22Rv1 (cell line): ENCODE results near the gene UTP11.

Experiments
- ZFX ChIP-seq: fragments of 450-650 bp; IDR thresholded peaks from 2 replicates; pipeline ENCODE4 v1.6.1; 2017; ENCODE audit warnings: antibody characterized with exemption, borderline replicate concordance
- TF ChIP-seq, protein P1 (sequence below): fragments of 450-650 bp; IDR thresholded peaks from 2 replicates; pipeline ENCODE4 v1.5.1; 2017; ENCODE audit warnings: mild to moderate bottlenecking

DNA sequence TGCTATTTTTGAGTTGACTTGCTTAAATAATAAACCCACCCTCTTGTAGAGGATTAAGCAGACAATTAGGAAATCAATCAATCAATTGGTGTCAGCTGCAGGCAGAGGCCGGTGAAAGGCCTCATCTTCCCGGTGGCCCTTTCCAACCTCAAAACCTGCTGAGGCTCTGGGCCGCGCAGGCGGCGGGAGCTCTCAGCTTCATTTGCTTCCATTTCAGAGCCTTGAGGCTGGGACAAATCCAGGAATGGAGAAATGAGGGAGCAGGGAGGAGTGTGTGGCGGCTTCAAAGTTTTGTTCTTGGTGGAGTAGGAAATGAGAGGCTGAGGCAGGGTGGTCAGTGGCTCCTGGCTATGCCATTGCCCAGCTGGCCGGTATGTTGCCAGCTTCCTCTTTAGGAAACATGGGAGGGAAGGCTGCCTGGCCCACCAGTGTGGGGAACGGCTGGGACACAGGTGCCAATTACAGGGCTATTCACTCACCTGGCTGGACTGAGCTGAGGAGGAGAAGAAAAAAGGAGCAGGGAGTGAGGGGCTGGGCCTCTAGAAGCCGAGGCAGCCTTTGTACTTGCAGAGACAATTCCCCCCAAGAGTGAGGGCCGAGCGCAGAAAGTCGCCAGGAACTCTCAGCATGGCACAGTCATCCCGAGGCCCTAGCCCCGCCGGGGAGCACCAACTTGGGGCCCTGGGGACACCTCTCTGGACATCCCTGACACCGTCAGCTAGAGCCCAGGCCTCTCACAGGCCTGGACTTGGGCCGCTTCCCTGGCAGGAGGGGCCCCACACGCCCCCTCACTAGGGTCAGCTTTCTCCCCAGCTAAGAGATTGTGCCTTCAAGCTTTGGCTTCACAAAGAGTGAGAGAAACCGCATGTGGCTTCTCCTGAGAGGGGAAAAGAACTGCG lies 29.7 kb downstream of the UTP11 start:
- TF ChIP-seq, protein P1, sequence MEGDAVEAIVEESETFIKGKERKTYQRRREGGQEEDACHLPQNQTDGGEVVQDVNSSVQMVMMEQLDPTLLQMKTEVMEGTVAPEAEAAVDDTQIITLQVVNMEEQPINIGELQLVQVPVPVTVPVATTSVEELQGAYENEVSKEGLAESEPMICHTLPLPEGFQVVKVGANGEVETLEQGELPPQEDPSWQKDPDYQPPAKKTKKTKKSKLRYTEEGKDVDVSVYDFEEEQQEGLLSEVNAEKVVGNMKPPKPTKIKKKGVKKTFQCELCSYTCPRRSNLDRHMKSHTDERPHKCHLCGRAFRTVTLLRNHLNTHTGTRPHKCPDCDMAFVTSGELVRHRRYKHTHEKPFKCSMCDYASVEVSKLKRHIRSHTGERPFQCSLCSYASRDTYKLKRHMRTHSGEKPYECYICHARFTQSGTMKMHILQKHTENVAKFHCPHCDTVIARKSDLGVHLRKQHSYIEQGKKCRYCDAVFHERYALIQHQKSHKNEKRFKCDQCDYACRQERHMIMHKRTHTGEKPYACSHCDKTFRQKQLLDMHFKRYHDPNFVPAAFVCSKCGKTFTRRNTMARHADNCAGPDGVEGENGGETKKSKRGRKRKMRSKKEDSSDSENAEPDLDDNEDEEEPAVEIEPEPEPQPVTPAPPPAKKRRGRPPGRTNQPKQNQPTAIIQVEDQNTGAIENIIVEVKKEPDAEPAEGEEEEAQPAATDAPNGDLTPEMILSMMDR: no peak
- TF ChIP-seq ZFX: no peak
